COR-L47 (cell line): ENCODE results near the gene ZBTB16.

Experiments
- DNase-seq: peaks from one replicate; lab custom pipeline; 2025; lab: John Stamatoyannopoulos, UW

The ZBTB16 gene

GRCh38 chr11:114059278-114059983 is at the start of gene ZBTB16:
Gene ZBTB16 (plus strand): TSS chr11:114059711. CDS start chr11:114063301, 3,590 bp downstream.
- DNase-seq = peak; percentile 61

- DNase-seq = no peak
Observed at GRCh38 chr11:114010931-114011330, 48.6 kb upstream of the ZBTB16 start.

- DNase-seq = no peak
Observed at GRCh38 chr11:114011443-114011842, 48.1 kb upstream of the ZBTB16 start.

DNA sequence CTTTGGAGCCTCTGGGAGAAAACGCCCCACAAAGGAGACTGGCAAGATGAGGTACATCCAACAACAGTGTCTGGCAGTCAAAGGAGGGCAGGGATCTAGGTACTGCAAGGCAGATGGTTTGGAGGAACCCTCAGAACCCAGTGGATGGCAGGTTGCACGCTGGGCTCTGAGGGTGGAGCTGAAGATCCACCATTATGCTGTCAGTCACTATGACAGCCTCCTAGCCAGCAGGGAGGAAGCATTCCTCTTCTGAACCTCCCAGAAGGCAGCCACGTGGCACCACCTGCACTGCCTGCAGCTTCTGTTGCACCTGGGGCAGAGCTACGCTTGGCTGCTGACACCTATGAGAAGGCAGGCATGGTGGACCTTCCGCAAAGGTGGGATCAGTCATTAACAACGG is 44.4 kb upstream of the ZBTB16 start:
- no peak for DNase-seq

DNA sequence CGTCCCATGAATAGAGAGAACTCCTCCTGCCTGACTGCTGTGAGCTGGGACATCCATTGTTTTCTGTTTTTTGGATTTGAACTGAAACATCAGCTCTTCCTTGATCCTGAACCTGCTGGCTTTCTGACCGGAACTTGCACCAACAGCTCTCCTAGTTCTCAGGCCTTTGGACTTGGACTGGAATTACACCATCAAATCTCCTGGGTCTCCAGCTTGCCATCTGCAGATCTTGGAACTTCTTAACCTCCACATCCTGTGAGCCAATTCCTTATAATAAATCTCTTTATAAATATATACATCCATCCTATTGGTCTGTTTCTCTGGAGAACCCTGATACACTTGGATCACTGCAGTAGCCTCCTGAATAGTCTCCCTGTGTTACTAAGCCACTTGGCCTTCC is 42.5 kb upstream of the ZBTB16 start:
- DNase-seq = no peak

DNA sequence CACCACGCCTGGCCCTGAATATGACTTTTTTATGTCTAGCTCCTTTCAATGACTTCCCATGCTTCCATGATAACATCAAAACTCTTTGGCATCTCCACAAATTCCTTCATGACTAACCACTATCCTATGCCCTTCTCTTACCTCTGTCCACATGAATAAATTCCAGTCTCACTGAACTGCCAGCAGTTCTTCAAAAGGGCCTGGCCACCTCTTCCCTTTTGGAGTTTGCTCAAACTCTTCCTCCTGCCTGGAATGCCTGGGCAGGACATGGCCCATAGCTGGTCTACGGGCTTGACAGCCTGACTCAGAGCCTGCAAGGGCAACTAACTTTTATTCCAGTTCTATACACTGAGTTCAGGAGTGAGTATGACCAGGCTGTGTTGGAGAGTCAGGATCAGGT is 41.8 kb upstream of the ZBTB16 start:
- DNase-seq = no peak

DNA sequence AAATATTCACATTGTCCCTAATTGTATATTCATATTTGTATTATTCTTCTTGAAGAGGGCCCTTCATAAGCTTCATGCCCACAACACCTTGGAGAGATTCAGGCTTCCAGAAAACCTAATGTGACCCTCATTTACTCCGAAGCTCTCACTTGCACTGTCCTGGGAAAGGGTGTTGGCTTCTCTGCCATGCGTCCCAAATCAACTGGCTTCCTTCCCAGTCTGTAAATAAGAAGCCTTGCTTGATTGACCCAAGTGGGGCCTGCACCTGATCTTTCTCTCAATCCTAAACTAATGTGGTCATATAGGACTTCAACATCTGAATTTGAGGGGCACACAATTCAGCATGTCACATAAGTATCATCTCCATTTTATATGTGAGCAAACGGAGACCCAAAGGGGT is 40.5 kb upstream of the ZBTB16 start:
- no peak for DNase-seq

DNA sequence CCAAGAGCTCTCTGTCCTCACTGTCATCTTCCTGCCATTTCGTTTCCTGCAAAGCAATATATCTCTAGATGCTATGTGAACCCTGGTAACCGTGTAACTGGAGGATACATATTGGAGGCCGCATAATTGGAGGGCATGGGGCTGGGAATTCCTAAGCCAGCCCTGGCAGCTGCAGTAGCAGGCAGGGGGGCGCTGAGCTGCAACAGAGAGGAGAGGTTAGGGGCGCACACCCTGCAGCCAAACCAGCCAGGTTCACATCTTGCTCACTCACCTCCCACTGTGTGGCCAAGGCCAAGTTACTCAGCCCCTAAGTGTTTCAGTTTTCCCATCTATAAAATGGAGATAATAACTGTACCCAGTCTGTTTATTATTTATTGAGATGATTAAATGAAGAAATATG is 39.9 kb upstream of the ZBTB16 start:
- DNase-seq = no peak

GRCh38 chr11:114025329-114025907 is 34.1 kb upstream of the ZBTB16 start:
- no peak for DNase-seq

DNA sequence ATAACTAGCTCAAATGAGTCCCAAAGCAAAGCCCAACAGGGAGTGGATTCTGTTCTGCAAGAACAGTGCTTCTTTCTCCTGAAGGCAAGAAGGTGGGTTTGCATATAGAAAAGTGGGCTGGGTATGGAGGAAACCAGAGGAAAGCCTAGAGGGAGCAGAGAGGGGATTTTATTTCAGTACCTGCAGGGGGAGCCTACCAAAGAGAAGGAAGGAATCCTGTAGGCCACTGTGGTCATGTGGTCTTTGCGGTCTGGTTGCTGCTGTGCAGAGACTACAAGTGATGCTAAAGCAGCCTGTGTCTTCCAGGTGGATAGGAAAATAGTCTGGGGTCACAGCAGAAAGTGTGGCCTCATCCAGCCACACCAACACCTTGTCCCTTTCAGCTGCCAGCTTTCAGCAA is 33.2 kb upstream of the ZBTB16 start:
- no peak for DNase-seq

GRCh38 chr11:114027391-114027790 is 32.1 kb upstream of the ZBTB16 start:
- no peak for DNase-seq

DNA sequence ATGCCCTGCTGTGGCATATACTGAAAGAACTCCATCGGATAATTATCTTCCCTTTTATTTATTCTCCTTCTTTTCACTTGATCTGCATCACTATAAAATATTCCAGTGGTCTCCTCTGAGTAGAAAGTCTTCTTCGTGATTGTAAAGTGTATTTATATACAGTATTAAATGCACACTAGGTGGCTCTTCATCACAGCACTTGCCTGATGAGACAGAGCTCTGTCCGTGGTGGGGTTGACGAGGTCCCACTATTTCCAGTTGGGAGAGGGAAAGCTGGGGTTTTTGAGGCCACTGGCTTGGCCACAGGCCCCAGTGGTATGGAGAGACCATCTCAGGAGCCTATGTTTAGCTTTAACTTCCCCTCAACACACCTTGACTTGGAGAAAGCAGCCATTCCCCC is 31.6 kb upstream of the ZBTB16 start:
- DNase-seq = no peak

DNA sequence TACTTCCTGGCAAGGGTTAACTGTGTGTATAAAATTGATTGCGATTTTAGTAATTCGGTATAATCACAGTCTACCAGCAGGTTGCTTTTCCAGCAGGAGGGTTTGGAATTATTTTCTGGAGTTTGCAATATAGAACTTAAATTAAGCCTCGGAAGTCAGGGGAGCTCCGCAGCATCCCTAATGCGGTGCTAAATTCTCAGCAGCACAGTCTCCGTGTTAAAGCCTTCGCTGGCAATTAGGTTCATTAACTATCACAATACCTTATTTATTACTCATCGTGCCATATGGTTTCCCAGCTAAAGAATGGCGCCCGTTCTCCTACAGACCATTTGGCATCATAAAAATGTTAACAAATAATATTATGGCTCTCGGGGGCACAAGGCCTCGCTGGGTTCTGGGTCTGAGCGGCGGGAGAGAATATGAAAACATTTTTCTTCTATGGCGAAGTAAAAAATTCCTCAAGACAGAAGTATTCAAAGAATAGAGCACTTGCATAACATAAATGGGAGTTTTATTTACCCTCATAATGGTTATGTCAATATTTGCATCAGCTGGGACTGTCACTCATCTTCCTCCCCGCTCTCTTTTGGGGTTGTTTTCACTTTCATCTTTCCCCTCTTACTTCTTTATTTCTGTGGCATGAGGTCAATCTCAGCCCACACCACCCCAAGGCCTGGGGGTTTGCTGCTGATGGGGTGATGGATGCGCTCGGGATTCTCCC is 28.1 kb upstream of the ZBTB16 start:
- DNase-seq = no peak

DNA sequence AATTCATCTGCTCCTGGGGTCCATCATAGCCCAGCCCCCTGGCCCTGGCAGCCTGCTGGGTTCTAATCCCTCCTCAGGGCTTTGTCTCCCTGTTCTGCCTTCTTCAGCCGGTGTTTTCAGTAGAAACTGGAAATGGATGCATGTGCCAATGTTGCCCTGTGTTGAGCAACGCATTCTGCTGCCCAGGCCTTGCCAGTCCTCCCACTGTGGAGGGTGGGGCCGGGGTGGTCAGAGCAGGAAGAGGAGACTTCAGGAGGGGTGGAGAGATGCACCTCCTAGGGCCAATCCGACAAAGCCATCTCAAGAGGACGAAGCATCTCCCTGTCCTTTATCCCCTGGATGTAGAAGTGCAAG is 27.6 kb upstream of the ZBTB16 start:
- DNase-seq = no peak

DNA sequence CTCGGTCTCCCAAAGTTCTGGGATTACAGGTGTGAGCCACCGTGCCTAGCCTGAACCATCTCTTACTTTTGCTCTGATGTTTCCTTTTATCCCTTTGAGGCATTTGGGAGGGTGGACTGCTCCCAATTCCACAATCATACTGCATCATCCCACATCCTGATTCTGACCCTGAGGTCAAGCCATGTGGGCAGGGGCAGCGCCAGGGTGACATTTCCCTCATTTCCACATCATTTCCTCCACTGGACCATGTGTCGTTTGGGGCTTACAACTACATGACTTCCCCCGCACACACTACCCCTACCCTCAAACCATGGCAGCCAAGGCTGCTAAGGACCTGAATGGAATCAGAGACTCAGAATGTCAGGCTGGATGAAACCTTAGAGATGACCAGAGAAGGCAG is 26.4 kb upstream of the ZBTB16 start:
- DNase-seq = no peak

- no peak for DNase-seq
Observed at GRCh38 chr11:114033572-114033971, 25.9 kb upstream of the ZBTB16 start.

DNA sequence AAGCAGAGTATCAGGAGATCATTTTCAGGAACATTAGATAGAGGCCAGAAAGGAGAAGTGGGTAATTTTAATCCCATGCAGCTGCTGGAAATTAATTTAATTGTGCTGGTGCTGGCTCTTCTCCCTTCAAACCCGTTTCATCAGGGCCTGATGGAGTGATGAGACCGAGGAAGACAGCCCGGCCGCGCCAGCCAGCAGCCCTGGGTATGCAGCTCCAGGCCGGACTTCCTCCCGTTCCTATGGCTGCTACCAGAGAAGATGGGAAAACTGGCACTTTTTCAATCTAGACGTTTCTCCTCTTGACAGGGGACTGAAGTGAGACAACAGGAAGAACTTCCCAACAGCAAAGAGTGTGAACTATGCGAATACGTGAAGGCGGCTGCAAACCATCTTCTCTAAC is 24.6 kb upstream of the ZBTB16 start:
- DNase-seq = no peak

DNA sequence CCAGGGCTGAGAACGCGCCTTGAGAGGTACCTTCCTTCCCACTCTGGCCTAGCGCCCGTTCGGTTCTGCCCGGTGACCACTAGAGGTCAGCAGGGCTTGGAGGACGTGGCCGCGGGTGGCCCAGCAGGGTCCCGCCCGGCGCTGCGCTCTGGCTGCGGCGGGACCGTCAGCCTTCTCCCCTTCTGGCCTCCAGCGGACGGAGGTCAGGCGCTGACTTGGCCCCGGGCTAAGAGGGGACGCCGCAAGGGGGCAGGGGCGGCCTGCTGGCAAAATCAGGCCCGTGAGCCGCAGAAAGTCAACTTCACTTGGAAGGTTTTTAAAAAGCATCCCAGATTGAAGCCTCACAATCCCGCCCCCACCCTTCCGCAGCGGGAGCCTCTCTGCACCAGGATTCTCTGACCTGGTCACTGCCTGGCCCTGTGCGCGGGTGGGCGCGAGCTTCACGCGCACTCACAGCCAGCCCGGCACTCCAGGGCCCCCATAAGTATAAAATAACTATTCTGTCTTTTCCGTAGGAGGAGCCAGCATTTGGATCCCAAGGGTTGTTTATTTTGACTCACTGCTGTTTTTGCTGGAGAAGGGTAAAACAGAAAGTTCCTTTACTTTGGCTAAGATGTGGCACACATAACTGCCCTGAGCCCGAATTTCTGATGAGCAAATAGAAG is 23.2 kb upstream of the ZBTB16 start:
- no peak for DNase-seq

DNA sequence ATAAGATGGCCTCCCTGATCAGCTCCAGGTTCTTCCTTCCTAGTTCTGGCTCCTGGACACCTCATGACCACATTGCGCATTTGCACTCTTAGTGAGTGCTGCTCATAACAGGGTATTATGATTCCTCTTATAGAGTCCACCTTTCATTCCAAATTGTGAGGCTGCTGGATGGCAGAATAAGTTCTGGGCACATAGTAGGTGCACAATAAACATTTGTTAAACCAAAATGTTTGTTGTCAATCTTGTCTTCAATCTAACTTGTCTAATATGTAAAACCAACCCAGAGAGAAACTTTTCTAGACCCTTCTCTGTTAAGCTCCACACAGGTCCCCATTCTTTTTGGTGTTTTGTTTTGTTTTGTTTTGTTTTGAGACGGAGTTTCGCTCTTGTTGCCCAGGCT is 22.6 kb upstream of the ZBTB16 start:
- DNase-seq = no peak

- no peak for DNase-seq
Observed at GRCh38 chr11:114039551-114039950, 20.0 kb upstream of the ZBTB16 start.

GRCh38 chr11:114040706-114041211 is 18.8 kb upstream of the ZBTB16 start:
- no peak for DNase-seq

DNA sequence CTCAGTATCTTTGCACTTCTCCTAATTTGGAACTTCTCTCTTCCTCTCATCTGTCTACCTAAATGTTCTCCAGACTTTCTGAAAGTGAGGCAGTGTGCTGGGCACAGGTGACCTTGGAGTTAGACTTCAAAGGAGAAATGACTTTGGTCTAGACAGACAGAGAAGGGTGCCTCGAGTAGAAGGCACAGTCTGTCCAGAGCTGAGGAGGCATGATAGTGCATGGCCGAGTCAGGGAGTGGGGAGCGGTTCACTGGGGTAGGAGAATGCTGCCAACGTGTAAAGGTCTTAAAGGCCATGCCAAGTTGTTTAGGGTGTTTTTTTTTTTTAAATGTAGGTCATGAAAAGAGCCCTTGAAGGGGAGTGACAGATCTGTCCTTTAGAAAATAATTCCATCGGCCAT is 17.3 kb upstream of the ZBTB16 start:
- DNase-seq = no peak
